Mesenteric fat pad (tissue), 1 donor: Measurements from ENCODE around the gene NSD1. TPM values are rescaled to one million over a fixed set of nuclear protein-coding genes. Genes with fewer than 3 reads are reported as not detected.

Source experiments
- DNase-seq: peaks from one replicate; pipeline ENCODE4 v3.0.0-alpha.2; 2020; ENCODE audit warnings: low spot score
- total RNA-seq: library from RNA; stranded (reverse); fragmentation: NEBNext Ultra II Directional; extraction: Animal tissue kit (Norgen Biotek cat#: 25700); gene quantifications from one replicate; pipeline ENCODE4 v1.2.1, GENCODE V29; 2021
- donor health status: DM: yes; HTN: yes; CAD: no.

The NSD1 gene
- total RNA-seq, 1 donor from 2014 or later, result 74.6 TPM

- DNase-seq, result no peak
Measured at GRCh38 chr5:177346820-177347219, 213.2 kb downstream of the NSD1 start.

GRCh38 chr5:177347699-177348098, 214.1 kb downstream of the NSD1 start:
- no peak for DNase-seq

GRCh38 chr5:177349362-177349647, 215.7 kb downstream of the NSD1 start:
- no peak for DNase-seq

DNA sequence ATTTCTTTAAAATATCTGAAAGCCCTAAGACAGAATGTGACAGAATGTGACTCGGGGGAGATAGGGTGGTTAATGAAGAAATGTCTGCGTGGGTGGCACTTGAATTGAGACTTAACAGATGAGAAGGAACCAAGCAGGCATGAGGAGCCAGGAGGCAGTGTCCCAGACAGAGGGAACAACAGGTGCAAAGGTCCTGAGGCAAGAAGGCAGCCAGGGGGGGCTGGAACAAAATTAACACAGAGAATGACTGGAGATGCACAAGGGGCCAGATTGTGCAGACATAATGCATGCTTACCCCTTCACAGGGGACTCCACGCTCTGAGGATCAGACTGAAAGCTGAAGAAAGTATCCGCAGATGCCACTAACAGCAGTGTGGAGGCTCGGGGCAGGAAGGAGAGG, 216.2 kb downstream of the NSD1 start:
- no peak for DNase-seq

Other genes with a start within 250 kb of the NSD1 start
- gene HK3, start 234.4 kb upstream of the NSD1 start, total RNA-seq, result 41.1 TPM
- gene UIMC1, start 127.0 kb upstream of the NSD1 start, total RNA-seq, result 39.1 TPM
- 13.0 TPM for gene ZNF346, start 111.1 kb upstream of the NSD1 start, total RNA-seq
- 0.42 TPM for gene FGFR4, start 46.9 kb upstream of the NSD1 start, total RNA-seq
- gene RAB24, start 169.9 kb downstream of the NSD1 start, total RNA-seq, result 23.1 TPM
- gene PRELID1, start 170.0 kb downstream of the NSD1 start, total RNA-seq, result 110 TPM
- 7.2 TPM for gene MXD3, start 178.1 kb downstream of the NSD1 start, total RNA-seq
- gene LMAN2, start 217.9 kb downstream of the NSD1 start, total RNA-seq, result 90.9 TPM
- gene RGS14, start 224.2 kb downstream of the NSD1 start, total RNA-seq, result 8.2 TPM